ENCODE results near the gene ZFP36L1. TPM values are rescaled to one million over a fixed set of nuclear protein-coding genes. Genes with fewer than 3 reads are reported as not detected.

ZFP36L1 gene
- total and polyA plus RNA-seq, 2 of the 13 experiments (the other 11 are each of a cell fraction or from before 2014, with no cell fraction given): 7.4 to 10.2 TPM

DNA sequence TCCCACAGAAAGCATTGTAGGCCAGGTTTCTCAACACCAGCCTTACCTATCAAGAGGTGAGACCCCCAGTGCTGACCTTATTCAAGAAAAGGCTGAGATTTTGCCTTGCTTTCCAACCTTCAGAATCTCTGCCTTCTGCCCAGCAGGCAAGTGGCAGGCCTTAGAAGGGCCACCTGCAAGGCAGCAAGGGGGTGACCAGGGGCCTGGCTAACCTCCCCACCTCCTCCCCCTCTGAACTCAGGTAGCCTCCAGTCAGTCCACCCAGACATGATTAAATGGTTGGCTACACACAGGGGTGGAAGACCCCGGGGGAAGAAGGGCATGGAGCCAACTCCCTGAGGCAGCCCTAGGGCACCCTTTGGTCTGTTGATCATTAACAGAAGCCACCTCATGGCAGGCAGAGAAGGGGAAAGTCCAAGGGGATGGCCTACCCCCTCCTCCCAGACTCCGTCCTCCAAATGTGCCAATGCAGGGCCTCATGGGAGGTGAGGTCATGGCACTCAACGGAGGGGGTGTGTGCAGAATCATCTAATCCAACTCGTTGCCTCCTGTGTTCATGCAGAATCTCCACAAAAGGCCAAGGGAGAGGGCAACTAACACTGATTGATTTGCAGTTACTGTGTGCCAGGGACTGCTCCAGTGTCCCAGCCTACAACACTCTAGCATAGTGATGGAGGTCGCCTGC lies 8.5 kb downstream of the ZFP36L1 start (continued):
- TF ChIP-seq, protein P1, sequence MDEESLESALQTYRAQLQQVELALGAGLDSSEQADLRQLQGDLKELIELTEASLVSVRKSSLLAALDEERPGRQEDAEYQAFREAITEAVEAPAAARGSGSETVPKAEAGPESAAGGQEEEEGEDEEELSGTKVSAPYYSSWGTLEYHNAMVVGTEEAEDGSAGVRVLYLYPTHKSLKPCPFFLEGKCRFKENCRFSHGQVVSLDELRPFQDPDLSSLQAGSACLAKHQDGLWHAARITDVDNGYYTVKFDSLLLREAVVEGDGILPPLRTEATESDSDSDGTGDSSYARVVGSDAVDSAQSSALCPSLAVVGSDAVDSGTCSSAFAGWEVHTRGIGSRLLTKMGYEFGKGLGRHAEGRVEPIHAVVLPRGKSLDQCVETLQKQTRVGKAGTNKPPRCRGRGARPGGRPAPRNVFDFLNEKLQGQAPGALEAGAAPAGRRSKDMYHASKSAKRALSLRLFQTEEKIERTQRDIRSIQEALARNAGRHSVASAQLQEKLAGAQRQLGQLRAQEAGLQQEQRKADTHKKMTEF (CRISPR knock-in tag; IDR thresholded peaks at IDR 0.05): peak; percentile 83; the same call in 1 of the 2 replicates
- TF ChIP-seq KDM5B (CRISPR knock-in tag; IDR thresholded peaks at IDR 0.05; ENCODE audit: borderline replicate concordance): peak; percentile 94
- peak; percentile 70; the same call in 1 of the 2 replicates for TF ChIP-seq ZFP36L1 (CRISPR knock-in tag; IDR thresholded peaks at IDR 0.05)
- peak; percentile 99 for TF ChIP-seq ASH2L (IDR thresholded peaks at IDR 0.05; ENCODE audit: insufficient read length, low read depth, low read length)
- TF ChIP-seq ZNF138 (CRISPR knock-in tag; IDR thresholded peaks at IDR 0.05; ENCODE audit: low read depth): peak; percentile 86; the same call in 1 of the 2 replicates
- no peak for TF ChIP-seq ELF4 (CRISPR knock-in tag; IDR thresholded peaks at IDR 0.05; ENCODE audit: borderline replicate concordance)
- TF ChIP-seq SMYD3 (CRISPR knock-in tag; IDR thresholded peaks at IDR 0.05): no peak
- peak; percentile 62 for TF ChIP-seq ATF1 (CRISPR knock-in tag; IDR thresholded peaks at IDR 0.05)
- peak; percentile 95 for TF ChIP-seq RXRA (CRISPR knock-in tag; IDR thresholded peaks at IDR 0.05)
- TF ChIP-seq KLF16 (CRISPR knock-in tag; IDR thresholded peaks at IDR 0.05): peak in 1 of 2 experiments; percentile 91; a peak in 2 of 4 replicates
- no peak; the same call in 1 of the 2 replicates for TF ChIP-seq BORCS8-MEF2B (CRISPR knock-in tag; IDR thresholded peaks at IDR 0.05)
- TF ChIP-seq, protein P2, sequence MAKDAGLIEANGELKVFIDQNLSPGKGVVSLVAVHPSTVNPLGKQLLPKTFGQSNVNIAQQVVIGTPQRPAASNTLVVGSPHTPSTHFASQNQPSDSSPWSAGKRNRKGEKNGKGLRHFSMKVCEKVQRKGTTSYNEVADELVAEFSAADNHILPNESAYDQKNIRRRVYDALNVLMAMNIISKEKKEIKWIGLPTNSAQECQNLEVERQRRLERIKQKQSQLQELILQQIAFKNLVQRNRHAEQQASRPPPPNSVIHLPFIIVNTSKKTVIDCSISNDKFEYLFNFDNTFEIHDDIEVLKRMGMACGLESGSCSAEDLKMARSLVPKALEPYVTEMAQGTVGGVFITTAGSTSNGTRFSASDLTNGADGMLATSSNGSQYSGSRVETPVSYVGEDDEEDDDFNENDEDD (CRISPR knock-in tag; IDR thresholded peaks at IDR 0.05; ENCODE audit: borderline replicate concordance): peak; percentile 63; the same call in 1 of the 2 replicates
- no peak for TF ChIP-seq ZSCAN12 (CRISPR knock-in tag; IDR thresholded peaks at IDR 0.05)
- no peak for TF ChIP-seq RNF2 (conservative IDR thresholded peaks at IDR 0.05; ENCODE audit: low read depth)
- TF ChIP-seq KMT2A (CRISPR knock-in tag; IDR thresholded peaks at IDR 0.05): peak; percentile 64; the same call in 1 of the 2 replicates
- peak; percentile 89 for TF ChIP-seq TEAD3 (CRISPR knock-in tag; optimal IDR thresholded peaks at IDR 0.05; ENCODE audit: borderline replicate concordance)
- TF ChIP-seq KLF15 (CRISPR knock-in tag; IDR thresholded peaks at IDR 0.05; ENCODE audit: borderline replicate concordance): no peak
- peak; percentile 61; the same call in 1 of the 2 replicates for TF ChIP-seq ZFP82 (CRISPR knock-in tag; IDR thresholded peaks at IDR 0.05; ENCODE audit: borderline replicate concordance)
- TF ChIP-seq, protein P3, sequence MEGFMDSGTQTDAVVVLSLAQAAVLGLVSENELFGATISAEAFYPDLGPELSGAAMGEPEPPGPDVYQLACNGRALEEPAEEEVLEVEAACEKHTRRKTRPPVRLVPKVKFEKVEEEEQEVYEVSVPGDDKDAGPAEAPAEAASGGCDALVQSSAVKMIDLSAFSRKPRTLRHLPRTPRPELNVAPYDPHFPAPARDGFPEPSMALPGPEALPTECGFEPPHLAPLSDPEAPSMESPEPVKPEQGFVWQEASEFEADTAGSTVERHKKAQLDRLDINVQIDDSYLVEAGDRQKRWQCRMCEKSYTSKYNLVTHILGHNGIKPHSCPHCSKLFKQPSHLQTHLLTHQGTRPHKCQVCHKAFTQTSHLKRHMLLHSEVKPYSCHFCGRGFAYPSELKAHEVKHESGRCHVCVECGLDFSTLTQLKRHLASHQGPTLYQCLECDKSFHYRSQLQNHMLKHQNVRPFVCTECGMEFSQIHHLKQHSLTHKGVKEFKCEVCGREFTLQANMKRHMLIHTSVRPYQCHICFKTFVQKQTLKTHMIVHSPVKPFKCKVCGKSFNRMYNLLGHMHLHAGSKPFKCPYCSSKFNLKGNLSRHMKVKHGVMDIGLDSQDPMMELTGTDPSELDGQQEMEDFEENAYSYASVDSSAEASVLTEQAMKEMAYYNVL (CRISPR knock-in tag; IDR thresholded peaks at IDR 0.05; ENCODE audit: borderline replicate concordance): peak; percentile 82; the same call in 1 of the 2 replicates
- peak; percentile 59; the same call in 1 of the 2 replicates for TF ChIP-seq TCF7 (IDR thresholded peaks at IDR 0.05; ENCODE audit: low read depth)
- TF ChIP-seq, protein P4, sequence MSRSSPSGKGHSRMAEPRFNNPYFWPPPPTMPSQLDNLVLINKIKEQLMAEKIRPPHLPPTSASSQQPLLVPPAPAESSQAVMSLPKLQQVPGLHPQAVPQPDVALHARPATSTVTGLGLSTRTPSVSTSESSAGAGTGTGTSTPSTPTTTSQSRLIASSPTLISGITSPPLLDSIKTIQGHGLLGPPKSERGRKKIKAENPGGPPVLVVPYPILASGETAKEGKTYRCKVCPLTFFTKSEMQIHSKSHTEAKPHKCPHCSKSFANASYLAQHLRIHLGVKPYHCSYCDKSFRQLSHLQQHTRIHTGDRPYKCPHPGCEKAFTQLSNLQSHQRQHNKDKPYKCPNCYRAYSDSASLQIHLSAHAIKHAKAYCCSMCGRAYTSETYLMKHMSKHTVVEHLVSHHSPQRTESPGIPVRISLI (CRISPR knock-in tag; IDR thresholded peaks at IDR 0.05; ENCODE audit: borderline replicate concordance): peak; percentile 48; the same call in 1 of the 2 replicates
- TF ChIP-seq ZNF430 (CRISPR knock-in tag; IDR thresholded peaks at IDR 0.05): peak; percentile 81; the same call in 1 of the 2 replicates

Measured in HepG2 (cell line).